Measurements from ENCODE around the gene KHK. TPM values are rescaled to one million over a fixed set of nuclear protein-coding genes. Genes with fewer than 3 reads are reported as not detected.
A peak's percentile ranks its signal among the peaks of the same experiment; 100 is the strongest.

Gene KHK
- total RNA-seq, 1 donor from 2014 or later, result 5.1 TPM

- DNase-seq (no peak), ATAC-seq (no peak)
- intact Hi-C loops (cut with DNase I), result no loop called here
- Histone ChIP-seq H3K27me3 (ENCODE audit: low read depth) (no peaks in the 10 kb centered on the region), H3K27ac (no peak overlapping the region), H3K36me3 (peaks cover 46% of the 10 kb centered on the region), H3K4me1 (peaks cover 24% of the 10 kb centered on the region), H3K4me3 (no peak overlapping the region), H3K9me3 (no peaks in the 10 kb centered on the region)
- TF ChIP-seq CTCF (IDR thresholded peaks at IDR 0.05), result no peak
Observed at GRCh38 chr2:27065128-27065527, 21.4 kb upstream of the KHK start.

GRCh38 chr2:27067385-27067784, 19.2 kb upstream of the KHK start:
- ATAC-seq, result no peak
- Histone ChIP-seq H3K27me3 (ENCODE audit: low read depth) (no peaks in the 10 kb centered on the region), H3K36me3 (peaks cover 40% of the 10 kb centered on the region), H3K4me3 (no peak overlapping the region), H3K9me3 (no peaks in the 10 kb centered on the region), H3K4me1 (peaks cover 36% of the 10 kb centered on the region), H3K27ac (no peak overlapping the region)
- no peak for TF ChIP-seq CTCF (IDR thresholded peaks at IDR 0.05)
- no peak for DNase-seq
- intact Hi-C loops (cut with DNase I), result no loop called here

GRCh38 chr2:27069436-27069835, 17.1 kb upstream of the KHK start:
- no peak overlapping the region for H3K27ac ChIP-seq

GRCh38 chr2:27069961-27070618, 16.5 kb upstream of the KHK start:
- Histone ChIP-seq H3K9me3 (no peaks in the 10 kb centered on the region), H3K27ac (peak overlapping the region; percentile 91), H3K36me3 (peaks cover 35% of the 10 kb centered on the region), H3K27me3 (ENCODE audit: low read depth) (no peaks in the 10 kb centered on the region), H3K4me3 (peak overlapping the region; percentile 97), H3K4me1 (peaks cover 56% of the 10 kb centered on the region)
- intact Hi-C loops (cut with DNase I), result no loop called here
- TF ChIP-seq CTCF (IDR thresholded peaks at IDR 0.05), result no peak
- DNase-seq (no peak), ATAC-seq (no peak)

More at GRCh38 chr2:27069436-27069835, 17.1 kb upstream of the KHK start:
- DNase-seq (no peak), ATAC-seq (no peak)
- H3K4me3 ChIP-seq, result no peak overlapping the region
- TF ChIP-seq CTCF (IDR thresholded peaks at IDR 0.05), result no peak
- H3K36me3 ChIP-seq, result peaks cover 40% of the 10 kb centered on the region
- peaks cover 49% of the 10 kb centered on the region for H3K4me1 ChIP-seq
- intact Hi-C loops (cut with DNase I), result no loop called here
- no peaks in the 10 kb centered on the region for H3K27me3 ChIP-seq (ENCODE audit: low read depth)
- no peaks in the 10 kb centered on the region for H3K9me3 ChIP-seq

GRCh38 chr2:27070653-27071276, 15.8 kb upstream of the KHK start:
- Histone ChIP-seq H3K27ac (peak overlapping the region; percentile 91), H3K36me3 (peaks cover 30% of the 10 kb centered on the region), H3K4me3 (peak overlapping the region; percentile 97), H3K4me1 (peaks cover 63% of the 10 kb centered on the region), H3K27me3 (ENCODE audit: low read depth) (no peaks in the 10 kb centered on the region), H3K9me3 (no peaks in the 10 kb centered on the region)
- TF ChIP-seq CTCF (IDR thresholded peaks at IDR 0.05), result no peak
- ATAC-seq (peak; percentile 1 to 13), DNase-seq (no peak)
- intact Hi-C loops (cut with DNase I), result no loop called here
